HG03135 (cell line): ENCODE data around the gene GRID2.
"Not testable (repeated sequence)": the region's sequence is repeated elsewhere in the genome, so short reads cannot be mapped to it uniquely, and the experiment has no call there.

Experiments used
- ATAC-seq: cut with Tn5 transposase; IDR thresholded peaks from one replicate; pipeline ENCODE4 v1.9.1; 2021; ENCODE audit warnings: mild to moderate bottlenecking, moderate library complexity; ENCODE audit not compliant: unreplicated experiment

GRID2 gene

GRCh38 chr4:92303621-92304027 is at the start of gene GRID2:
Gene GRID2, plus strand, starts transcription at chr4:92303966.
- ATAC-seq: no peak

DNA sequence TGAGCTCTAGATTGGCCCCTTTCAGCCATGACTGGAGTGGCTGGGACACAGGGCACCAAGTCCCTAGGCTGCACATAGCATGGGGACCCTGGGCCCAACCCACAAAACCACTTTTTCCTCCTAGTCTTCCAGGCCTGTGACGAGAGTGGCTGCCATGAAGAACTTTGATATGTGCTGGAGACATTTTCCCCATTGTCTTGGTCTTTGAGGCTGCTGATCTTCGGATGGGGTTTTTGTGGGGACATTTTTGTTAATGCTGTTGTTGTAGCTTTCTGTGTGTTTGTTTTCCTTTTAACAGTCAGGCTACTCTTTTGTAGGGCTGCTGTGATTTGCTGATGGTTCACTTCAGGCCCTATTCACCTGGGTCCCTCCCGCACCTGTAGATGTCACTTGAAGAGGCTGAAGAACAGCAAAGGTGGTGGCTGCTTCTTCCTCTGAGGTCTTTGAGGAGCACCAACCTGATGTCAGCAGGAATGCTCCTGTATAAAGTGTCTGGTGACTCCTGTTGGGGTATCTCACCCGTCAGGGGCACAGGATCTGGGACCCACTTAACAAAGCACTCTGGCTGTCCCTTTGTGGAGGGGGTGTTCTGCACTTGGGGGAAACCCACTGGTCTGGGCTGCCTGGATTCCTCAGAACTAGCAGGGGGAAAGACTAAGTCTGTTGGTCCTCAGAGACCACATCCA is 49.6 kb upstream of the GRID2 start:
- no peak for ATAC-seq

- ATAC-seq: no peak
These were observed 48.9 kb upstream of the GRID2 start for GRCh38 chr4:92254767-92255442.

- no peak for ATAC-seq
These were observed 47.9 kb upstream of the GRID2 start for GRCh38 chr4:92255920-92256244.

DNA sequence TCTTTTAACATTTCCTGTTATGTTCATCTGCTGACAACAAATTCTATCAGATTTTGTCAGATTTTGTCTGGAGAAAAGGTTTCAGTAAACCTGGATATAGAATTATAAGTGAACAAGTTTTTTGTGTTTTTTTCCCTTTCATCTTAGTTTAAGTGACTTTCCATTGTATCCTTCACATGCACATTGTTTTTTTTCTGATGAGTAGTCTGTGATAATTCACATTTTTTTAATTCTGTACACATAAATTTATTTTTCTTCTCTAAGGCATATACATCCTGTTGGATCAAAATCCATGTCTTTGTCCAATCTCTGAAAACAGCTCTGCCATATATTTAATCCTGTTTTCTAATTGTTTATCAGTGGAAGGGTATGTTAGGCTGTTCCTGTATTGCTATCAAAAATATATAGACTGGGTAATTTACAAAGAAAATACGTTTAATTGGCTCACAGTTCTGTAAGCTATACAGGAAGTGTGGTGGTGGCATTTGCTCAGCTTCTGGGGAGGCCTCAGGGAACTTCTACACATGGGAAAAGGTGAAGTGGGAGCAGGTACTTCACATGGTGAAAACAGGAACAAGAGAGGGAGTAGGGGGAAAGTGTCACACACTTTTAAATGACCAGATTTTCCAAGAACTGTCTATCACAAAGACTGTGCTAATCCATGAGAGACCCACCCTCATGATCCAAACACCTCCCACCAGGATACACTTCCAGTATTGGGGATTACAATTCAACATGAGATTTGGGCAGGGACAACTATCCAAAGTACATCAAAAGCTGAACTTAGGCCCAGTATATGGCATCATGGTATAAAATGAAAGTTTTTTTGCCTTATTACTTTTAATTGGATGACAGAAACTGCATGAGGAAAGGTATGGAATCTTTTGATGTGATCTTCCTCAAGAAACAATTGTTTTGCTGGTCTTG is 45.6 kb upstream of the GRID2 start:
- ATAC-seq: no peak

DNA sequence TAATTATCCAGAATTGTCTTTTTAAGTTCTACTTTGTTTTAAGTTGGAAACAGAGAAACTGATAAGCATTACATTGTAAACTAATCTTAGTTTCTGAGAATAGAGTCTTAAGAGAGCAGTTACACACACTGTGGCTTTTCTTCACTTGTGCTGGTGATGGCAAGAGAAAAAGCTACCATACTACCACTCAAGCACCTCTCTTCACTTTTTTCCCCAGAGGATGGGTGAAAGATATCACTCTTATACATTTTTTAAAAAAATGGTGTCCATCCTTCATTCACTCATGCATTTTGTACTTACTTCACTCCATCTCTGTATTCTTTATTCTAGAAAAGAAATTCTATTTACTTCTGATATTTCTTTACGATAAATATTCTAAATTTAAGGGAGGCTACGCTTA is 42.5 kb upstream of the GRID2 start:
- ATAC-seq: no peak

DNA sequence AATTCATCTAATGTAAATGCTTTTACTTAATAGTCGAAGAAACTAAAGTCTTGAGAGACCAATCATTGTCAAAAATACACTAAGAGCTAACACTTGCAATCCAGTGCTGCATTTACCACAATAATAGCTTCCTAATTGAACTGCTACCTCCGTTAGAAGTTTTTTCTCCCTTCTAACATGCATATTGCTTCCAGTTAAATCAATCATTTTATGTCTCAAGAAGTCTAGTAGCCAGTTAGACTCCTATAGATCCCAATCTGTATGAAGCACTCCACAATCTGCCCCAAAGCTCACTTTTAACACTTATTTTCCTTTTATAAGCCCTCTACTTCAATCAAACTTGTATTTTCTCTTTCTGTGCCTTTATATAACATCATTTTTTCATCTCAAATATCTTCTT is 41.4 kb upstream of the GRID2 start:
- ATAC-seq: no peak

DNA sequence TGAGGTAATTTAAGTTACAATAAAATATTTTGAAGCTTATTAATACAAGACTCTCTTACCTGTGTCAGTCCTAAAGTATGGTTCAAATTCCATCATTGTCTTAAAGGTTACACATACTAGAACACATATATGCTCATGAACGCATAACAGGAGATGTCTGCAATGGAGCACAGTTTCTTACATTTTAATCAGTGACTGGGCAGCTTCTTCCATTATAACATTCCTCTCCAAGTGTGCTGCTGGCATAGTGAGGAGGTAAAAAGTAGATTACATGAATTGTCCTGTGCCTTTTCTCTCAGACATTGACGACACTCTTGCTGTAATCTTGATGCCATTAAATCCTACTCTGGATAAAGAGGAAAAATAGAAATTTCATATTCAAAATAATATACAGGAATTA is 40.8 kb upstream of the GRID2 start:
- ATAC-seq: no peak

DNA sequence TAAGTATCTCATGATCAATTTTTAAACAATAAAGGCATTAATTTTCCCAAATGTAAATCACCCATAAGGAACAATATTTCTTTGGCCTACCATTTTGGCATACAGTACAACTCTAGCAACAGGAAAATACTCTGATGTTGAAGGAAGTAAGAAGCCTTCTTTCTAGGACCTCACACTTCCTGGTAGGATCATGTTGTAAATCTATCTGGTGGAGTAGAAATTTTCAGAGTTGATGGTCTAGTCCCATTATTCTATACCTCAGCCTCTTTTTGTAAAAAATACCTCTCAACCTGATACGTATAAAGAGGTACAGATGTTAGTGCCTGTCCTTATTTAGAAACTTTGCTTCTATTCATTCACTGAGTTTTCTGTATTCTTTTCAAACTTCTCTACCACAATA is 40.2 kb upstream of the GRID2 start:
- ATAC-seq: no peak

DNA sequence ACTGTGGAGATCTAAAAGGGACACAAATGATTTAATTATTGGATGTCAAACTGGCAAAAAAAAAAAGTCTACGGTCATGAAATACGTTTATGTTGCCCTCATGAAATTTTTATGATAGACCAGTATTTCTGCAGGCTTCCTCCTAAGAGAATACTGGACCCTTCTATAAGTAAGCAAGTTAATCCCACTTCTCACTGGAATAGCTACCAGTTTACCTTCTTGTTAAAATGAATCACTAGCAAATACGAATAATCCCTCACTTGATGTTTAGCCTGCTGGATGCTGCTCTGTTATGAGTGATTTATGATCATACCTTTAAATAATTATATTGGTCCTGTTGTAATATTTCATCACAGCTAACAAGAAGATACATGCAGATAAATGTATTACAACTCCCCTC is 39.6 kb upstream of the GRID2 start:
- no peak for ATAC-seq

GRCh38 chr4:92265021-92265420 is 38.7 kb upstream of the GRID2 start:
- ATAC-seq: no peak

DNA sequence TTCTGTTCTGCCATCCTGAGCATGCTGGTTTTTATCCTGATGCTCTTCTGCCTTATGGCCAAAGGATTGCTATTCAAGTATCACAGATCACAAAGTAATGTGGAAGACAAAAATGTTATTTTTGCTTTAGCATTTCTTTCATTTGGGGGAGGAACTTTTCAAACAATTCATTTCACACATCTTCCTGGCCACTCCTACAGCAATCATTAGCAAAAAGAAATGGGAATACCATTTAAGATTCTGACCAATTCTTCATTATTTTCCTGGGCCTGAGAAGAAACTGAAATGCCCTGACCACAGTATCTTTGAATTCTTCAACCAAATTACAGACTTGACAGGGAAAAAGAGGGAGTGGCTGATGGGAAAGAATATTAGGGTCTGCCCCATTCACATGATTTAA is 38.0 kb upstream of the GRID2 start:
- no peak for ATAC-seq

- no peak for ATAC-seq
These were observed 37.2 kb upstream of the GRID2 start for GRCh38 chr4:92266521-92266920.

GRCh38 chr4:92268642-92269041 is 35.1 kb upstream of the GRID2 start:
- ATAC-seq: no peak

DNA sequence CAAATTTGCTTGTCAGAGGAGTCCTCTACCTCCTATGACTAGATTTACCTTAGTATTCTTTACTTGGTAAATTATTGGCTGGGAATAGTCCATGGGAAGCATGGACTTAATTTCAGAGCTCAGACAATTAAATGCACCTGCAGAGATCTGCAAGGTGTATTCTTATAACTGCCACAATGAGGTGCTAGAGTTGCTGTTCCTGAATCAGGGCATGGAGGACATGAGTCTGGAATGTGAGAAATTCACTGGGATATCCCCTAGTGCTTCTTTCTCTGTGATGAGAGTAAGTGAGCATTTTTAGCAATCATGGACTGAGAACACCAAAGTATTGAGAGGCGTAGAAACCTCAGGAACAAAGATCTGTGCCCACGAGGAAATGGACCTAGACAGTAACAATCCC is 32.9 kb upstream of the GRID2 start:
- ATAC-seq: no peak

DNA sequence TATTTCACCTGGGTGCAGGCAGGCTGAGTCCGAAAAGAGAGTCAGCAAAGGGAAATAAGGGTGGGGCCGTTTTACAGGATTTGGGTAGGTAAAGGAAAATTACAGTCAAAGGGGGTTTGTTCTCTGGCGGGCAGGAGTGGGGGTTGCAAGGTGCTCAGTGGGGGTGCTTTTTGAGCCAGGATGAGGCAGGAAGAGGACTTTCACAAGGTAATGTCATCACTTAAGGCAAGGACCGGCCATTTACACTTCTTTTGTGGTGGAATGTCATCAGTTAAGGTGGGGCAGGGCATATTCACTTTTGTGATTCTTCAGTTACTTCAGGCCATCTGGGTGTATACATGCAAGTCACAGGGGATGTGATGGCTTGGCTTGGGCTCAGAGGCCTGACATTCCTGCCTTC is 32.2 kb upstream of the GRID2 start:
- not testable (repeated sequence) for ATAC-seq

- not testable (repeated sequence) for ATAC-seq
These were observed 26.5 kb upstream of the GRID2 start for GRCh38 chr4:92277057-92277881.

DNA sequence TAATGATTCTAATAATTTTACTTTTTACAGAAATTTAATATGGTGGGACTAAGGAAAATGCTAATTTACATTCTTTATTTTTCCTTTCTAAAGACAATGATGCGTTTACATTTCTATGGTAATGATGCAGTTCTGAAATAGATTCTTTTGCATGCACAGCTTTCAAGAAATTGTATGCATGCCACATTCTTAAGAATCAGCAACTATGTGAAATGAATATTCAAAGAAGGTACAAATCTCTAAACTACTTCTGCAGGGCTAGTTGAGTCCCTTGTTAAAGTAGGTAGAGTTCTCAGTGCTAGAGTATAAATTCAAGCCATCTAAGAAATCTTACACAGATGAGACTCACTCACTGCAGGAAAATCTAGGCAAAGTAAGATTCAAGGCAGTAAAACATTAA is 24.5 kb upstream of the GRID2 start:
- ATAC-seq: no peak

GRCh38 chr4:92299152-92299551 is 4.6 kb upstream of the GRID2 start:
- ATAC-seq: no peak

GRCh38 chr4:92304121-92304520 is 355 bp downstream of the GRID2 start:
- ATAC-seq: no peak

DNA sequence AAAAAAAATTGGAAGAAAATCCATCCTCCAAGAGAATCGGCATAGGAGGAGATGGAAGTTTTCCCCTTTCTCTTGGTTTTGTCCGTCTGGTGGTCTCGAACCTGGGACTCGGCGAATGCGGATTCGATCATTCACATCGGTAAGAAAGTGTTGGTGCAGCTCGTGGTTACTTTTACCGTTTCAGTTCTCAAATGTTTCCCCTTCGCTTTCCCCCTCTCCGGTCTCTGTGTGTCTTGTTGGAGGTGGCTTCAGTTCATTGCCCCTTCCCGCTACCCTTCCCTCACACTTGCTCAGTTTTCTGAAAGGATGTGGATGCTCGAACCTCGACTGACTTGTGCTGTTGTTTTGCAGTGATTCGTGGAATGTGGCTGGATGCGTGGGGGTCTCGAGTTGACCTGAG is 840 bp downstream of the GRID2 start:
- no peak for ATAC-seq
